Chondrocyte (in vitro differentiated cells): ENCODE results near the gene XIRP2. TPM values are rescaled to one million over a fixed set of nuclear protein-coding genes. Genes with fewer than 3 reads are reported as not detected.

Experiments
- DNase-seq: peaks from one replicate; pipeline ENCODE4 v3.0.0; 2021; ENCODE audit warnings: mixed read lengths, low spot score
- H3K27ac Mint-ChIP-seq: one replicate; pipeline ENCODE4 v1.8.0; 2021; ENCODE audit warnings: mild to moderate bottlenecking, moderate library complexity, mixed read lengths; ENCODE audit not compliant: unreplicated experiment
- H3K27me3 Mint-ChIP-seq: 2 replicates; pipeline ENCODE4 v1.8.0; 2021; ENCODE audit warnings: low read depth, mixed read lengths
- H3K36me3 Mint-ChIP-seq: 2 replicates; pipeline ENCODE4 v1.8.0; 2021; ENCODE audit warnings: low read depth, mixed read lengths
- H3K4me1 Mint-ChIP-seq: 2 replicates; pipeline ENCODE4 v1.8.0; 2021; ENCODE audit warnings: low read depth, mild to moderate bottlenecking, mixed read lengths
- H3K4me3 Mint-ChIP-seq: one replicate; pipeline ENCODE4 v1.8.0; 2021; ENCODE audit warnings: mild to moderate bottlenecking, moderate library complexity, mixed read lengths; ENCODE audit not compliant: unreplicated experiment
- H3K9me3 Mint-ChIP-seq: 2 replicates; pipeline ENCODE4 v1.8.0; 2021; ENCODE audit warnings: low read depth, mixed read lengths
- total RNA-seq: library from RNA; stranded (reverse); gene quantifications from 3 replicates; pipeline ENCODE4 v1.2.1, GENCODE V29; 2021
- TF ChIP-seq, protein P1 (sequence below): fragments of 200-600 bp; sonication (generic); IDR thresholded peaks from 2 replicates; pipeline ENCODE4 v1.5.0; 2021; ENCODE audit warnings: antibody characterized with exemption, mild to moderate bottlenecking, moderate library complexity

Gene XIRP2
- total RNA-seq, 1 donor from 2014 or later, result not detected

DNA sequence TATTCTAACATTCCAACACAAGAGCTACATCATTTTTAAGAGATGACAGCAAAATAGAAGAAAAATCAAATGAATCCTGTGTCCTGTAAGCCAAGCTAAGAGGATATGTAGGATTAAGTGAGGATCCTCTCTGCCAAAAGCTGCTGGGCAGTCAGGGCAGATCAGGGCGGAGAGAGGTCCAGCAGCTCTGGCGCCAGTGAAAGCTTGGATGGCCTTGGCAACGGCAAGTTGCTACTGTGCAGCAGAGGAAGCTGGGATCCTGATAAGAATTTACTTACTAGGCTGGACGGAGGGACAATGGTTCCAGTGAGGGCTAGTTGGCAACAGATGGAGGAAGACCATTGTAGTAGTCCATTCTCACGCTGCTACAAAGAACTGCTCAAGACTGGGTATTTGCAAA is 391.5 kb downstream of the XIRP2 start:
- Mint-ChIP-seq H3K27me3 (no peaks in the 10 kb centered on the region), H3K9me3 (peaks cover 9% of the 10 kb centered on the region), H3K4me3 (no peak overlapping the region), H3K4me1 (no peaks in the 10 kb centered on the region), H3K27ac (no peak overlapping the region), H3K36me3 (peaks cover 2% of the 10 kb centered on the region)
- TF ChIP-seq, protein P1, sequence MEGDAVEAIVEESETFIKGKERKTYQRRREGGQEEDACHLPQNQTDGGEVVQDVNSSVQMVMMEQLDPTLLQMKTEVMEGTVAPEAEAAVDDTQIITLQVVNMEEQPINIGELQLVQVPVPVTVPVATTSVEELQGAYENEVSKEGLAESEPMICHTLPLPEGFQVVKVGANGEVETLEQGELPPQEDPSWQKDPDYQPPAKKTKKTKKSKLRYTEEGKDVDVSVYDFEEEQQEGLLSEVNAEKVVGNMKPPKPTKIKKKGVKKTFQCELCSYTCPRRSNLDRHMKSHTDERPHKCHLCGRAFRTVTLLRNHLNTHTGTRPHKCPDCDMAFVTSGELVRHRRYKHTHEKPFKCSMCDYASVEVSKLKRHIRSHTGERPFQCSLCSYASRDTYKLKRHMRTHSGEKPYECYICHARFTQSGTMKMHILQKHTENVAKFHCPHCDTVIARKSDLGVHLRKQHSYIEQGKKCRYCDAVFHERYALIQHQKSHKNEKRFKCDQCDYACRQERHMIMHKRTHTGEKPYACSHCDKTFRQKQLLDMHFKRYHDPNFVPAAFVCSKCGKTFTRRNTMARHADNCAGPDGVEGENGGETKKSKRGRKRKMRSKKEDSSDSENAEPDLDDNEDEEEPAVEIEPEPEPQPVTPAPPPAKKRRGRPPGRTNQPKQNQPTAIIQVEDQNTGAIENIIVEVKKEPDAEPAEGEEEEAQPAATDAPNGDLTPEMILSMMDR, result no peak
- no peak for DNase-seq

DNA sequence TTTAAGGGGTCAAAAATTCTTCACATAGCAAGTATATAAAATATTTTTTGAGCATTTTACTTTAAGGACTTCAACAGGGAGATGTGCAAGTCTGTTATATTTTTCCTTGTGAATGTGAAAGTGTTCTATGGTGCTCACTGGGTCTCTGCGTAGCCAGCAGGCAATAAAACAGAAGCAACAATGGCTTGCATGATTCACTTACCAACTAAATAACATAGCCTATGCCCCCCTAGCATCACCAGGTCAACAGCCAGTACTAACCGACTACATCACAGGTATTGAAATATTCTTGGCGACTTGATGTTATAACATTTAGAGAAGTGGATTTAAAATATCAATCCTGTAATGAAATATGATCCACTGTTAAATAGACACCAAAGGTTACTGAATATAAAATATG is 398.9 kb downstream of the XIRP2 start:
- H3K27me3 Mint-ChIP-seq, result peaks cover 6% of the 10 kb centered on the region
- no peaks in the 10 kb centered on the region for H3K36me3 Mint-ChIP-seq
- no peak for DNase-seq
- peaks cover 5% of the 10 kb centered on the region for H3K9me3 Mint-ChIP-seq
- H3K27ac Mint-ChIP-seq, result no peak overlapping the region
- TF ChIP-seq, protein P1, result no peak
- H3K4me1 Mint-ChIP-seq, result peaks cover 2% of the 10 kb centered on the region
- no peak overlapping the region for H3K4me3 Mint-ChIP-seq

DNA sequence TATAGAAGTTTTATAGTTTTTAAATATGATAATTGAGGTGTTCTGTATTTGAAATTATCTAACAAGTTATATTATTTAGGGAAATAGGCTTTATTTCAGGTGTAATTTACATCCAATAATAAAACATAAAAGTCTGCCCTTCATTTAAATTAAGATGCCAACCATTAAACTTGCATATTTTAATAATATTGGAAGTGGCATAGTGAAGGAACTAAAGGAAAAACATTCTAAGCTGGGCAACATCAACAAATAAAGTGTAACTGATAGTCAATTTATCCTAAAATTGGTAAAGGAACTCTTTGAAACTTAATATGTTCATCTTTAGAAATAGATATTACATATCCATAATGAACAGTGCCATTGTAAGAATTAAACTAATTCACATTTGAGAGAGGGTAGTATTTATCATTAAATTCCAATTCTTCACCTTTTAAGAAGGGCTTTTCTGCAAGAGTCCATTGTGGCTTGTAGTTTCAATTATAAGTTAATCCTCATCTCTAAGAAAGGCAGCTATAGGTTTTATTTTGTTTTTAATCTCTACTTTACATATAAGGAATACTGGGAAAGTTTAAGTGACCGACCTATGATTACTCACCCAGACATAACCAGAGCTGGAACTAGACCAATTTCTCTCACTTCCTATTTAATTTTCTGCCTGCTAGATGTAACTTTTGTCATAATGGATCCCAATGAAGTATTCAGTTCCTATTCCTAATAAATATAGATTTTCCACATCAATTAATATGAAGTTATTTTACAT is 401.6 kb downstream of the XIRP2 start:
- Mint-ChIP-seq H3K4me3 (no peak overlapping the region), H3K4me1 (peaks cover 17% of the 10 kb centered on the region), H3K27ac (no peak overlapping the region), H3K36me3 (no peaks in the 10 kb centered on the region), H3K9me3 (no peaks in the 10 kb centered on the region), H3K27me3 (peaks cover 6% of the 10 kb centered on the region)
- TF ChIP-seq, protein P1, result no peak
- no peak for DNase-seq

DNA sequence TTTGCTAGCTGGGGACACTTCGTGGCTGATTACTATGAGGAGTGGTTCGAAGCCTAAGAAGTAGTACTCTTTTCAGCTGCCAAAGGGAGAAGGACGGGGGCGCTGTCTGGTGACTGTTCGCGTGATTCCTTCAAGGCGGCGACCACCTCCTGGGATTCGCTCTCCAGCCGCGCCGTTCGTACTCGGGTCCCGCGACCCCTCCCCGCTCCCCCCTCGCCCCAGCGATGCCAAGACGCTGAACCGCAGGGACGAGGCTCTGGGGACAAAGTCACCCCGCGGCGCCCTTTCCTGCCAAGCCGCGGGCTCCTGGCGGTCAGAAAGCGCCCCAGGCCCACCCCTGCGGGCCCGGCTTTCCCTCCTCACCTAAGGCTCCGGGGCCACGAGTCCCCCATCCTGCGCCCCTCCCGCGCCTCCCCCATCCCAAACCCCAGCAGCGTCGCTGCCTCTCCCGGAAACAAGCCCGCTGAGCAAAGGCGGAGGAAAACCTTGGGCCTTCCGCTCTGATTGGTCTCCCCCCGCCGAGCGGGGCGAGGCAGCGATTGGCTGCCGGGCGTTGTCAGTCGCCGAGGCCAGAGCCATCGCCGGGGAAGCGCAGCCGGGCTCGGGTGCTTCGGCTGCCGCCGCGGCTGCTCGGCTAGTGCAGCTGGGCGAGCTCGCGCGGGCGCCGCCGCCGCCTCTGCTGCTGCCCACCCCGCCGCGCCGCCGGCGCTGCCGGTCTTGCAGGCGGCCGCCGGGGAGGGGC is 404.3 kb downstream of the XIRP2 start, which contains the start of gene B3GALT1:
Gene B3GALT1, plus strand, starts transcription at position 572 of the 742 bp plus-strand sequence.
- Mint-ChIP-seq H3K27ac (peak within 1 kb of the TSS; percentile 88), H3K9me3 (no peaks in the 10 kb centered on the region), H3K36me3 (no peaks in the 10 kb centered on the region), H3K4me3 (peak within 1 kb of the TSS; percentile 91), H3K27me3 (peaks cover 6% of the 10 kb centered on the region), H3K4me1 (peaks cover 17% of the 10 kb centered on the region)
- TF ChIP-seq, protein P1, result peak; percentile 82
- peak; percentile 96 for DNase-seq

DNA sequence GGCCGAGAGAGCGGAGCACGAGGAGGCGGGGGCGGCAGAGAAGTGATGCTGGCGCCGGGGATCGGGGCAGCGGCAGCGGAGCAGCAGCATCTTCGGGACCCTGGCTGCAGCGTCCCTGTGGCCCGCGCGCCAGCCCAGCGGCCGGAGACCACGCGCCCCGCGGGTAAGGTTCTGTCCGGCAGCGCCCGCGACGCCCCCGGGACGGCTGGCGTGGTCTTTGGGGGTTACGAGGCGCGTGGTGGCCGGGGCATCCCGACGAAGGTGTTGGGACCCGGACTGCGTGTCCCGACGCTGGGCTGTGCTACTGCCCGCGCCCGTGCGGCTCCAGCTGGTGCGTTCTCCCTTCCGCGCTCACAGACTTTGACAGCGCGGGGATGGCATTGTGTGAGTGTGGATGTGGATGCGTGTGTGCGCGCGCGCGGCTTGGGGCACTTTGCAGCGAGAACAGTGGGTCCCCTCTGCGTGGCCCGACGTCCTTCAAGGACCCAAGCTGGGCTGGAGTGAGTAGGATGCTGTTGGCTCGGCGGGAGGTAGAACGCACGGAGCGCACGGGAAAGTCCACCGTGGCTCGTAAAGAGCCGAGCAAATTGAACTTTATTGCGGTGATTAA is 405.0 kb downstream of the XIRP2 start:
- DNase-seq, result peak; percentile 67
- Mint-ChIP-seq H3K4me3 (peak overlapping the region; percentile 91), H3K36me3 (no peaks in the 10 kb centered on the region), H3K4me1 (peaks cover 17% of the 10 kb centered on the region), H3K27ac (peak overlapping the region; percentile 58), H3K9me3 (no peaks in the 10 kb centered on the region), H3K27me3 (peaks cover 6% of the 10 kb centered on the region)
- TF ChIP-seq, protein P1, result no peak
